GM08714 (cell line): ENCODE data around the gene SPOCK1.
"Not testable (repeated sequence)": the region's sequence is repeated elsewhere in the genome, so short reads cannot be mapped to it uniquely, and the experiment has no call there.

Experiments used
- H3K4me3 ChIP-seq: fragments of 200-500 bp; sonication (Bioruptor generic); 2 replicates; pipeline ENCODE4 v1.5.1; 2014; ENCODE audit warnings: mild to moderate bottlenecking, low read length, inconsistent platforms
- ZNF274 ChIP-seq: IDR thresholded peaks from 2 replicates; pipeline ENCODE4 v1.6.1; 2012; ENCODE audit warnings: mild to moderate bottlenecking, low read depth, low read length

The SPOCK1 gene

DNA sequence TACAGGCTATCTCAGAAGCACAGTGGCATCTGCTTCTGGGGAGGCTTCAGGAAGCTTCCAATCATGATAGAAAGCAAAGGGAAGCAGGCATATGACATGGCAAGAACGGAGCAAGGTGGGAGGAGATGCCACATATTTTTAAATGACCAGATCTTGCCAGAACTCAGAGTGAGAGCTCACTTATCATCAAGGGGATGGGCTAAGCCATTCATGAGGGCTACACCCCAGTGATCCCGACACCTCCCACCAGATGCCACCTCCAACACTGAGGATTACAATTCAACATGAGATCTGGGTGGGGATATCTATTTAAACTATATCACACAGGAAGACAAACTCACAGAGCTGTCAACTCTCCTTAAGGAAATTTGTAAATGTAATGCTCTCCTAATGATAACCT lies 258.8 kb downstream of the SPOCK1 start:
- no peak for TF ChIP-seq ZNF274
- no peak overlapping the region for H3K4me3 ChIP-seq

DNA sequence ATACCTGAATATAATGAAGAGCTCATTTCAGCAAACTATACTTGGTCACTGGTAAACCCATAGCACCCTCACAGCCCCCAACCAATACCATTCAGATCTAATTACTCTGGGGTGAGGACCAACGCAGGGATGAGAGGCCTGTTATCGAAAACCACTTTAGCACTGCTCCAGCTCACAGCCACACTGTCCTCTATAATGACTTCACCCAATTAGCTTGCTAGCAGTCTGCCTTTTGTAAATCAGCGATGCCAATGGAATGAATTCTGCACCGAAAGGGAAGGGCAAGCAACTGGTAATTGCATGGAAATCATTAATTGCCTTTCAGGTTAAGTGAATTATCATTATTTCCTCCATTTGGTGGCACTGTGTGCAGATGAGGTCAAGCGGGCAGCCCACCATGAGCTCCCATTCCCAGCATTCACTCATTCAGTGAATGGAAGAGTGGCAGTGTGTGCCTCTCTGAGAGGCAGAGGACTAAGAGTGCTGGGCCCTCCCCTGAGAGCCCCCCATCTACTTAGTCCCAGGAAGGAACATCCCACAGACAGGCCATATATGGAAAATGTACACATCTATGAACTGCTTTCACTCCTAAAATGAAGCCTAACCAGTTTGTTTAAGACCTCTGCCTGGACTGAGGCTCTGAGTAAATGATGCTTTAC lies 262.1 kb downstream of the SPOCK1 start:
- TF ChIP-seq ZNF274: no peak
- no peak overlapping the region for H3K4me3 ChIP-seq

DNA sequence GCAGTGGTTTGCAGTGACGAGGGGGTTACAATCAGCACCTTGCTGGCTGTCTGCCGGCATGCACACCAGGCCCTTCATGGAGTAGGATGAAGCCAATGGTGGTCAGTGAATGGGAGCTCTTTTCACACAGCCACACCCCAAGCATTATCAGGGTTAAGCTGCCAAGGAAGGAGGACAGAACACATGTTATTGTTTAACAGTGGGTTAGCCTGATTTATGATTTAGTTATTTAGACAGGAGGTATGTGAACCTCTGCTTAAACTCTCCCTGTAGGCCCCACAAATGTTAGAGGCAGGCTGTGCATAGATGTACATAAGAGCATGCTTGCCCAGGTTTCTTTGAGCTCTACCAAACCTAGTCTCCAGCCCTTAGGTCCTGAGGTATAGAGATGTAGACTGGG lies 262.9 kb downstream of the SPOCK1 start:
- no peak overlapping the region for H3K4me3 ChIP-seq
- TF ChIP-seq ZNF274: no peak

DNA sequence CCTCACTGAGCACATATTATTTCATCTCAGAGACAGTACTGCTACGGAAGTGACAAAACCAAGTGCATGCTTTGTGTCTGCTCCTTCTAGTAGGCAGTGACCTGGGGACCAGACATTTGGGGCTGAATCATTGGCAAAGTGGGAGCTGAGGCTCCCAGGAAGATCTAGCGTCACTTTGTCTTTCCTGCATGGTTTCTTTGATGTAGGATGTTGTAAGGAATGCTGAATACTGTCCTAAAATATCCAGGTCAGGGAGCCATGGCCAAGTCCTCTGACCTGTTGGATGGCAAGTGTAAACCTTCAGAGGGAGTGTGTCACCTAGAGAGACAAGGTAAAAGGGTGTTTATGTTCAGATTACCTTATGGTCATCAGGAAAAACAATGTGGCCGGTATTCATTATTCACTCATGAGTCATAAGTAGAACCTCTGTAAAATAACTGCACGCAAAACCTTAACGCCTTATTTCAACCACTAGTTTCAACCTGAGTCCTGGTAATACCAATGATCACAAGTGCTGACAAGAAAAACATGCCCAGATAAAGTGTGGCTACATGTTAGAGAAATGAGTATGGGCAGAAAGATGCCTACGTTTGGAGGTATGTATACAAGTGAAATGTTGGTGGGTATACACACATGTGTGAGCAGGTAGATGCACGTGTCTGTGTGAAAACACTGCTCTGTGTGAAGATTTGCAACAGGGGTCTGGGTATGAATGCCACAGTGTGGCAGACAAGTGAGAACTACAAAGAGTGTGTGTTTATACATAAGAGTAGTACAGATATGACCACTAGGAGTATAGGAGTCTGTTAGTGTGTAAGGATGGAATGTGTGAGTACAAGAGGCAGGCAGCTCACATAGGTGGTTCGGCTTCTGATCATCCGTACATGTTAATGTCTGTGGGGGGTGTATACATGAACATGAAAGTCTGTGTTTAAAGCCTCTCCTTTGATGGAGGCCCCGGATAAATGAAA lies 263.9 kb downstream of the SPOCK1 start:
- no peak for TF ChIP-seq ZNF274

GRCh38 chr5:137233726-137234125 lies 265.4 kb downstream of the SPOCK1 start:
- no peak overlapping the region for H3K4me3 ChIP-seq
- TF ChIP-seq ZNF274: no peak

More for the DNA sequence above, 263.9 kb downstream of the SPOCK1 start:
- no peak overlapping the region for H3K4me3 ChIP-seq

GRCh38 chr5:137233304-137233703 lies 265.8 kb downstream of the SPOCK1 start:
- not testable (repeated sequence) for H3K4me3 ChIP-seq

DNA sequence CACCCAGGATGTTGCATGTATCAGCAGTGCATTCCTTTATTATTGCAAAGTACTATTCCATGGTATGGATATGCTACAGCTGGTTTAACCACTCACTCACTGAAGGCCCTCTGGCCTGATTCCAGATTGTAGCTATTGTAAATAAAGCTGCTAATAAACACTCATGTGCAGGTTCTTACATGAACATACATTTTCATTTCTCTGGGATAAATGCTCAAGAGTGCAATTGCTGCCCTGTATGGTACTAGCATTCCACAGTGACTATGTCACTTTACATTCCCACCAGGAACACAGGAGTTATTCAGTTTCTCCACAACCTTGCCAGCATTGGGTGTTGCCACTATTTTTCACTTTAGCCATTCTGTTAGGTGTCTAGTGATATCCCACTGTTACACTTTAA lies 267.6 kb downstream of the SPOCK1 start:
- no peak for TF ChIP-seq ZNF274
- no peak overlapping the region for H3K4me3 ChIP-seq

DNA sequence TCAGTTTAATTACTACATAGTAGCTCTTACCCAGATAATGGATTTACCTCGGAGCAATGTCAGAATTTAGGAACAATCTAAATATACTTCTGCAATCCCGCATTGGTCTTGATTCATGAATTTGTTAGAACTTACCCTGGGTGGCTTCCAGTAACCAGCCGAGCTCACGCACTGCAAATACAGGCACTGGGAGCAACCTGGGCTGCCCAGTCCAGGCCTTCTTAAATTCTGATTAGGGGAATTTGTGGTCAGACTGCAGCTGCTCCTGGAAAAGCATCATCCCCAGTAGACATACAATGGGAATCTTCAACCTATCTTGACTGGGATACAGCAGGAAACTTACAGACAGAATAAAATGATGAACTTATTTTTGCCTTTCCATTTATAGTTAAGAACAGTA lies 270.3 kb downstream of the SPOCK1 start:
- H3K4me3 ChIP-seq: no peak overlapping the region
- no peak for TF ChIP-seq ZNF274

DNA sequence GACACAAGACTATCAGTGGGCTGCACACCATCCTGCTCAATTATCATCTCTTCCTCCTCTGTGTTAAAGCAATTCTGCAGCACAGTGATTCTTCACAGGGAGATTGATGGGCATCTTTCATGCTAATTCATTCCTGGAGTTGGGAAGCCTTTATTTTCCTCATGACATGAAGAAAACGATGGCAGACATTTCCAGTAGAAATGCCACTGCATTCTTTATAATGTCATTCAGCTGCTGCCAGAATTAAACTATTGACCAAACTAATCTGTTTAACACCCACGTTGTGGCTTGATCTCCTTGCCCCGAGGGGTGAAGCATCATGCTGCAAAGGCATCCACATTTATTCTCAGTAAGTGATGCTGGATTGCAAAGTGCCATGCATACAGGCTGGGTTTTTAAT lies 273.0 kb downstream of the SPOCK1 start:
- TF ChIP-seq ZNF274: no peak
- no peak overlapping the region for H3K4me3 ChIP-seq

GRCh38 chr5:137223324-137224295 lies 275.5 kb downstream of the SPOCK1 start:
- TF ChIP-seq ZNF274: no peak
- H3K4me3 ChIP-seq: no peak overlapping the region

DNA sequence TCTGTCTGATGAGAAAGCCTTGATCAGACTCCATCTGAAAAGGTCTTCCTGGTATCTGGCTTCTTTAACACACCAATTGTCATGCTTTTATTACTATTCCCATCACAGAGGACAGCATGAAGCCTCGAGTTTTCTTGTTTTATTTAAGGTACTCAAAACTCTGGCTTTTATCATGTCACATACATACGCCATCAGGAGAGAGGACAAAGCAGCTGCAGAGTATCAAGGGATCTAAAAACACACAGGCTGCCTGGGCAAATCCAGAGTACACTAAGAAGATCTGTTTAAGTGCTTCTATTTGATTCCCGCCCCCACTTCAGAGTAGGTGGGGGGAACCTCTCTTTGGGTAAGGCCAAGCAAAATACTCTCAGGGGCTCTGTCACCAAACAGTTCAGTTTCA lies 277.2 kb downstream of the SPOCK1 start:
- no peak for TF ChIP-seq ZNF274

DNA sequence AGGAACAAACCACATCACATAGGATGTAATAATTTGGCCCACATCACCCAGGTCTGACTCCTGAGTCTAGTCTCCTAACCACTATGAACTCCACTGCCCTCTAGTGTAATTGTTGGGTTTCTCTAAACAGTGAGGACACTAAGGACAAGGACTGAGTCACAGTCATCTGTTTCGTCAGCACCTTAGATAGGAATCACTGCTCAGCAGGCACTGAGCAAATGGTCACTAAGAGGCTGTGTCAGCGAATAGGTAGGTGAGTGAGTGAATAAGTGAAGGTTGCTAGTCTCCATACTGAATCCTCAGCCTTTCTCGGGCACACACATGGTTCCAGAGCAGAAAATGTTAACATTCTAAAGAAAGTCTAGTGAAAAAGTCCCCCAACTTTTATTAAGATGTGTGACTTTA lies 278.6 kb downstream of the SPOCK1 start:
- H3K4me3 ChIP-seq: no peak overlapping the region
- no peak for TF ChIP-seq ZNF274

More for the DNA sequence above, 277.2 kb downstream of the SPOCK1 start:
- H3K4me3 ChIP-seq: no peak overlapping the region

- TF ChIP-seq ZNF274: no peak
- H3K4me3 ChIP-seq: no peak overlapping the region
Observed at GRCh38 chr5:137218896-137219295, 280.2 kb downstream of the SPOCK1 start.

DNA sequence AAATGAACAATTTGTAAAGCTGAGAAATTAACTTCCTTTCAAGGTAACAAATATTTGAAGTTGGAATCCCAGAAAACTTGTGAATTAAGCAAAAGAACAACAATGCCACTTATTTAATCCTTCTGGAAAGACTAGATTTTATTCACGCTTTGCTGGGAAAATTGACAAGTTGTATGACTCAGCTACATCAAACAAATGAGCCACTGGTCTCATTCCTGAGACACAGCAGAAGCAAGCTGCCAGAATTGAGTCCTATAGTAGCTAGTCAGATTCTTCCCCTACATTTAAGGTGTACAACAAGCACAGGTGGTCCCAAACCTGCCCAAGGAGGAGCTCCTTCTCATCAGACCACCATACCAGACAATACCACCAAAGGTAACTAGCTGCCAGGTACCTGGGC lies 280.7 kb downstream of the SPOCK1 start:
- no peak overlapping the region for H3K4me3 ChIP-seq
- no peak for TF ChIP-seq ZNF274
